HUES48 (cell line): ENCODE measurements around the gene CYB561D2.

Experiments used
- H3K27ac ChIP-seq: one replicate; pipeline ENCODE4 v1.7.0; 2013; ENCODE audit warnings: low read depth, low read length, inconsistent platforms
- H3K27me3 ChIP-seq: 2 replicates; pipeline ENCODE4 v1.6.1; 2013; ENCODE audit warnings: mild to moderate bottlenecking, low read length; ENCODE audit not compliant: control insufficient read depth, insufficient read depth
- H3K36me3 ChIP-seq: 2 replicates; pipeline ENCODE4 v1.6.1; 2013; ENCODE audit warnings: low read length; ENCODE audit not compliant: control insufficient read depth, insufficient read depth
- H3K4me1 ChIP-seq: 2 replicates; pipeline ENCODE4 v1.6.1; 2013; ENCODE audit warnings: mild to moderate bottlenecking, low read length; ENCODE audit not compliant: control insufficient read depth, insufficient read depth
- H3K4me3 ChIP-seq: 2 replicates; pipeline ENCODE4 v1.5.1; 2013; ENCODE audit warnings: mild to moderate bottlenecking, low read depth, low read length
- H3K9ac ChIP-seq: 2 replicates; pipeline ENCODE4 v1.6.1; 2013; ENCODE audit warnings: mild to moderate bottlenecking, low read depth, low read length, moderate library complexity
- H3K9me3 ChIP-seq: 2 replicates; pipeline ENCODE4 v1.6.1; 2013; ENCODE audit warnings: low read length; ENCODE audit not compliant: control insufficient read depth, insufficient read depth

Gene CYB561D2

DNA sequence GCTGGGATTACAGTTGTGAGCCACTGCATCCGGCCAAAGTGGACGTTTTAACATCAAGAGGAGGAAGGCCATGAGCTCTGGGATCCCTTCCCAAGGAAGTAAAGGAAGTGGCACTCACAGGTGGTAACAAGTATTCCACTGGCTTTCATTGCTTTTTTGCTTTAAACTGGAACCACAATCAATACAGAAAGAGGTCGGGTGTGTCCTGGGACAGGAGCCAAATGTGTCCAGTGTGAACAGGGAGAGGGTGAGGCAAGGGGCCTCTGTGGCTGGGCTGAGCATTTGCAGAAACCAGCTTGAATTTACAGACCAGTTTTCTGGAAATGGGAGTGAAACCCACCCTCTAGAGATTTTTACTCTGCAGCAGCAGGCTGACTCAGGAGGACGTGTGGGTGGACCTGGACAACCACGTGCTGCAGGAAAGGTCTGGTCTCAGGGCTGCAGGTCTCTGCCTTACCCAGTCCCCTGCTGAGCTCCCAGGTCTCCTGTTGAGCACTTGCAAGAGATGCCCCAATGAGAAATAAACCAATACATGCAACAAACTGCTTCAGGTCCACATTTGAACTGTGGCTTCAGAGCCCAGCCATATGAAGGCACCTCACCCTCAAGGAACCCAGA is 51.4 kb downstream of the CYB561D2 start:
- H3K9me3 ChIP-seq: no peaks in the 10 kb centered on the region
- H3K9ac ChIP-seq: no peak overlapping the region
- peaks cover 11% of the 10 kb centered on the region for H3K27me3 ChIP-seq
- H3K4me3 ChIP-seq: no peak overlapping the region
- H3K27ac ChIP-seq: no peak overlapping the region
- H3K4me1 ChIP-seq: no peaks in the 10 kb centered on the region
- H3K36me3 ChIP-seq: no peaks in the 10 kb centered on the region
